Pancreas (tissue), 10 donors: Measurements from ENCODE around the gene EEF1E1. TPM values are rescaled to one million over a fixed set of nuclear protein-coding genes. Genes with fewer than 3 reads are reported as not detected.
A peak's percentile ranks its signal among the peaks of the same experiment; 100 is the strongest.
"Not testable (repeated sequence)": the region's sequence is repeated elsewhere in the genome, so short reads cannot be mapped to it uniquely, and the experiment has no call there.

ENCODE experiments used
- ATAC-seq, 4 donors: fragments of 200-7000 bp; cut with Tn5 transposase; one replicate each; pipeline versions ENCODE4 v1.8.0 to v1.9.1; 2020; ENCODE audit warnings: mild to moderate bottlenecking in 4 of 4, moderate library complexity in 4 of 4
- DNase-seq, 6 donors: peaks; one replicate each; pipeline ENCODE4 v3.0.0-alpha.2; 2020
- FAIRE-seq: peaks from 2 replicates; lab custom pipeline; 2012; peaks lifted over from hg19 to GRCh38; lab: Jason Lieb, UNC
- H3K27ac ChIP-seq, 4 donors: fragments of 200-600 bp; sonication (generic); 1 replicate in 3 of 4; 2 replicates in 1 of 4; pipeline versions ENCODE4 v1.5.0 to v1.8.0; 2020
- H3K27me3 ChIP-seq, 4 donors: fragments of 200-600 bp; one replicate each; pipeline ENCODE4 v1.8.0; 2021
- H3K36me3 ChIP-seq, 3 donors: fragments of 200-600 bp; sonication (generic) in 1 of 3; one replicate each; pipeline versions ENCODE4 v1.5.0 to v1.8.0; 2020 to 2021
- H3K4me1 ChIP-seq, 3 donors: fragments of 200-600 bp; one replicate each; pipeline ENCODE4 v1.8.0; 2021
- H3K4me3 ChIP-seq, 4 donors: fragments of 200-600 bp; sonication (generic) in 2 of 4; one replicate each; pipeline versions ENCODE4 v1.5.0 to v1.8.0; 2020 to 2021
- H3K9me3 ChIP-seq, 4 donors: fragments of 200-600 bp; one replicate each; pipeline ENCODE4 v1.8.0; 2021
- CTCF ChIP-seq, 4 donors: fragments of 200-600 bp; sonication (generic) in 3 of 4; IDR thresholded peaks; one replicate each; pipeline versions ENCODE4 v1.5.0 to v1.8.0; 2021; ENCODE audit warnings: antibody characterized with exemption in 4 of 4
- WGBS, 2 donors: extraction: QIAGEN DNeasy Blood & Tissue Kit; methylation state at CpG; one replicate each; pipeline ENCODE4 v1.1.7; 2013; 5-methylcytosine and 5-hydroxymethylcytosine counted together
- intact Hi-C, 3 donors: fragments of 100-400 bp; cut with DNase I; formaldehyde crosslinking; loops; one replicate each; pipeline versions ENCODE4 v1.11.1 to v1.14.2; 2022
- polyA plus RNA-seq, 2 donors: library from polyadenylated mRNA; stranded (reverse); fragments of 200-250 nt; gene quantifications; one replicate each; pipeline ENCODE4 v1.2.3, GENCODE V29; 2013
- total RNA-seq, 6 donors: library from RNA; stranded (reverse); fragmentation: NEBNext Ultra II Directional in 4 of 6; extraction: Animal tissue kit (Norgen Biotek cat#: 25700) in 4 of 6; gene quantifications; one replicate each; pipeline versions ENCODE4 v1.2.1 to v1.2.4, GENCODE V29; 2021 to 2023
- donor health status: healthy with polysubstance abuse.
- donor health status: DM: no; HTN: no; CAD: no; lungs with moderate emphysema.
- donor health status: DM: no; HTN: no; CAD: no.
- donor health status: control.
- donor health status: control.
- donor health status: Bipolar disorder and iron deficiency.
- donor health status: DM: yes; HTN: yes; CAD: no.
- donor health status: DM: no; HTN: no; CAD: no.
- donor health status: DM: no; HTN: no; CAD: no.
- donor health status: DM: yes; HTN: yes; CAD: no.

Gene EEF1E1
- total and polyA plus RNA-seq, 8 donors: 5.6 to 20.6 (median 13.0) TPM

GRCh38 chr6:8057793-8058192 lies 44.6 kb downstream of the EEF1E1 start:
- no peaks in the 10 kb centered on the region for H3K36me3 ChIP-seq
- no peaks in the 10 kb centered on the region for H3K27me3 ChIP-seq
- intact Hi-C loops: loop anchor here in 1 of 3 donors (10.0 kb wide), 1 partner anchor 323 kb away; no protein-coding TSS in a partner anchor
- FAIRE-seq (no peak), ATAC-seq (no peak), DNase-seq (no peak)
- WGBS, 2 donors: 80 to 91% methylated on average over 3 of the region's 3 CpGs
- H3K27ac ChIP-seq: no peak overlapping the region
- H3K4me1 ChIP-seq: no peaks in the 10 kb centered on the region
- no peaks in the 10 kb centered on the region for H3K9me3 ChIP-seq
- no peak for TF ChIP-seq CTCF (IDR thresholded peaks at IDR 0.05)
- no peak overlapping the region for H3K4me3 ChIP-seq

GRCh38 chr6:8057263-8057662 lies 45.1 kb downstream of the EEF1E1 start:
- H3K27me3 ChIP-seq: no peaks in the 10 kb centered on the region
- H3K27ac ChIP-seq: no peak overlapping the region
- WGBS, 2 donors: 90 to 92% methylated on average over 4 of the region's 4 CpGs
- no peak overlapping the region for H3K4me3 ChIP-seq
- ATAC-seq (no peak), FAIRE-seq (no peak), DNase-seq (no peak)
- H3K4me1 ChIP-seq: no peaks in the 10 kb centered on the region
- no peak for TF ChIP-seq CTCF (IDR thresholded peaks at IDR 0.05)
- no peaks in the 10 kb centered on the region for H3K9me3 ChIP-seq
- intact Hi-C loops: loop anchor here in 1 of 3 donors (10.0 kb wide), 1 partner anchor 322 kb away; no protein-coding TSS in a partner anchor
- H3K36me3 ChIP-seq: no peaks in the 10 kb centered on the region

GRCh38 chr6:8054276-8054675 lies 48.1 kb downstream of the EEF1E1 start:
- TF ChIP-seq CTCF (IDR thresholded peaks at IDR 0.05): no peak
- Histone ChIP-seq H3K4me1 (no peaks in the 10 kb centered on the region), H3K4me3 (no peak overlapping the region), H3K27me3 (no peaks in the 10 kb centered on the region), H3K27ac (no peak overlapping the region), H3K36me3 (no peaks in the 10 kb centered on the region), H3K9me3 (no peaks in the 10 kb centered on the region)
- 81 to 86% methylated on average over 2 of the region's 2 CpGs for WGBS, 2 donors
- DNase-seq (no peak), ATAC-seq (no peak), FAIRE-seq (no peak)
- intact Hi-C loops: loop anchor here in 1 of 3 donors (10.0 kb wide), 1 partner anchor 319 kb away; no protein-coding TSS in a partner anchor

GRCh38 chr6:8047541-8048292 lies 54.6 kb downstream of the EEF1E1 start:
- no peak for FAIRE-seq
- Histone ChIP-seq H3K9me3 (no peaks in the 10 kb centered on the region), H3K4me1 (no peaks in the 10 kb centered on the region), H3K27me3 (no peaks in the 10 kb centered on the region), H3K4me3 (no peak overlapping the region), H3K27ac (no peak overlapping the region), H3K36me3 (no peaks in the 10 kb centered on the region)
- intact Hi-C loops: no loop called here
- no peak for DNase-seq
- peak in 2 of 4 donors; percentile 44 to 53 for ATAC-seq
- no peak for TF ChIP-seq CTCF (IDR thresholded peaks at IDR 0.05)
- WGBS, 2 donors: 68 to 70% methylated on average over 3 of the region's 3 CpGs

- FAIRE-seq, H3K4me1 ChIP-seq, intact Hi-C loops, H3K27me3 ChIP-seq, H3K9me3 ChIP-seq, ATAC-seq, H3K4me3 ChIP-seq, H3K27ac ChIP-seq, H3K36me3 ChIP-seq, DNase-seq: not testable (repeated sequence)
- WGBS, 2 donors: 94 to 98% methylated on average over 4 of the region's 4 CpGs
These were observed 56.6 kb downstream of the EEF1E1 start for GRCh38 chr6:8045769-8046168.
